HG03571 (cell line): ENCODE results near the gene FAM3C.
"Not testable (repeated sequence)": the region's sequence is repeated elsewhere in the genome, so short reads cannot be mapped to it uniquely, and the experiment has no call there.

Experiments
- ATAC-seq: cut with Tn5 transposase; IDR thresholded peaks from one replicate; pipeline ENCODE4 v1.9.1; 2021; ENCODE audit not compliant: unreplicated experiment

Gene FAM3C, protein sequence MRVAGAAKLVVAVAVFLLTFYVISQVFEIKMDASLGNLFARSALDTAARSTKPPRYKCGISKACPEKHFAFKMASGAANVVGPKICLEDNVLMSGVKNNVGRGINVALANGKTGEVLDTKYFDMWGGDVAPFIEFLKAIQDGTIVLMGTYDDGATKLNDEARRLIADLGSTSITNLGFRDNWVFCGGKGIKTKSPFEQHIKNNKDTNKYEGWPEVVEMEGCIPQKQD

GRCh38 chr7:121395961-121396757 lies at the start of gene FAM3C:
FAM3C (minus strand) TSS chr7:121396308; CDS start chr7:121382969, 13,339 bp downstream.
- ATAC-seq, result peak; percentile 72

- no peak for ATAC-seq
These were observed 46.7 kb upstream of the FAM3C start for GRCh38 chr7:121442845-121443244.

GRCh38 chr7:121440857-121441503 lies 44.9 kb upstream of the FAM3C start:
- no peak for ATAC-seq

DNA sequence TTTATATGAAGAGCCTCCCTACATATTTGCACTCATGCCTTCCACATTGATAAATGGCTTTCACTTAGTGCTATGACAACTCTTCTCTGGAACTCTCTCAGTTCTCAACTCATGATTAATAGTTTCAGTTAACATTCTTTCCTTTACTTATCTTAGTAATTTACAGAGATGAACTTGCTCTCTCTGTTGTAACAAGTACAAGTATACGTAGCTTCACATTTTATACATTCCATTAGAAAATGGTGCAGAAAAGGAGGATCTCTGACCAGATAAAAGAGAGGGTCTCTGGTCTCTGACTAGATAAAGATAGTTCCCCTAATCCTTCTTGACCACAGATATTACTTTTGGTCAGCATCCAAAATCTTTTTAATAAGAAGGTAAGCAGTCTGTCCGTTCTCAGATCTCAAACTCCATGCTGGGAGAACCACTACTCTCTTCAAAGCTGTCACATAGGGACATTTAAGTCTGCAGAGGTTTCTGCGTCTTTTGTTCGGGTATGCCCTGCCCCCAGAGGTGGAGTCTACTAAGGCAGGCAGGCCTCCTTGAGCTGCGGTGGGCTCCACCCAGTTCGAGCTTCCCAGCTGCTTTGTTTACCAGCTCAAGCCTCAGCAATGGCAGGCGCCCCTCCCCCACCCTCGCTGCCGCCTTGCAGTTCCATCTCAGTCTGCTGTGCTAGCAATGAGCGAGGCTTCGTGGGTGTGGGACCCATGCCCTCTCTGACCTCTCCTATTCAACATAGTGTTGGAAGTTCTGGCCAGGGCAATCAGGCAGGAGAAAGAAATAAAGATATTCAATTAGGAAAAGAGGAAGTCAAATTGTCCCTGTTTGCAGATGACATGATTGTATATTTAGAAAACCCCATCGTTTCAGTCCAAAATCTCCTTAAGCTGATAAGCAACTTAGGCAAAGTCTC lies 42.2 kb upstream of the FAM3C start:
- ATAC-seq, result peak; percentile 32

DNA sequence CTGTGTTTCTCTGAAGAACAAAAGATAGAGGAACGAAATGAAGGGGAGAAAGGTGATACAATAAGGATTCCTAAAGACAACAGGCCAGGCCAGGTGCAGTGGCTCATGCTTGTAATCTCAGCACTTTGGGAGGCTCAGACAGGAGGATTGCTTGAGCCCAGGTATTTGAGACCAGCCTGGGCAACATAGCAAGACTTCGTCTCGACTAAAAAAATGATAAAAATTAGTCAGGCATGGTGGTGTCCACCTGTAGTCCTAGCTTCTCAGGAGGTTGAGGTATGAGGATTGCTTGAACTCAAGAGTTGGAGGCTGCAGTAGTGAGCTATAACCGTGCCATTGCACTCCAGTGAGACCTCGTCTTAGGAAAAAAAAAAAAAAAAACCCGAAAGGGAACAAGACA lies 41.4 kb upstream of the FAM3C start:
- ATAC-seq, result no peak

DNA sequence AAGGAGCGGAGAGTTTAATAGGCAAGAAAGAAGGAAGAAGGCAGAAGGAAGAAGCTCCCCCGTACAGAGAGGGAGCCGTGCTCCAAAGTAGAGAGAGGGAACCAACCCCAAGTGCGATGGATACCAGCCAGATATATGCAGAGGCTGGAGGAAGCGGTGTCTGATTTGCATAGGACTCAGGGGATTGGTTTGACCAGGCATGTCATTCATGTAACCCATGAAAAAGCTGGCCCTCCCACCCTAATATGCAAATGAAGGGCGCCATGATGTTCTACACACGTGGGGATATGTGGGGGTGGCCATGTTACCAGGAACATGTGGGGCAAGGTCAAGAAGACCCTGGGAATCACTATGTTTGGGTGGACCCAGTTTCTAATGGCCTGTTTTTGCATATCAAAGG lies 40.6 kb upstream of the FAM3C start:
- no peak for ATAC-seq

- ATAC-seq, result no peak
These were observed 40.0 kb upstream of the FAM3C start for GRCh38 chr7:121436136-121436535.

- ATAC-seq, result peak; percentile 50
These were observed 37.7 kb upstream of the FAM3C start for GRCh38 chr7:121433775-121434174.

- ATAC-seq, result peak; percentile 72
These were observed 36.4 kb upstream of the FAM3C start for GRCh38 chr7:121432486-121432885.

DNA sequence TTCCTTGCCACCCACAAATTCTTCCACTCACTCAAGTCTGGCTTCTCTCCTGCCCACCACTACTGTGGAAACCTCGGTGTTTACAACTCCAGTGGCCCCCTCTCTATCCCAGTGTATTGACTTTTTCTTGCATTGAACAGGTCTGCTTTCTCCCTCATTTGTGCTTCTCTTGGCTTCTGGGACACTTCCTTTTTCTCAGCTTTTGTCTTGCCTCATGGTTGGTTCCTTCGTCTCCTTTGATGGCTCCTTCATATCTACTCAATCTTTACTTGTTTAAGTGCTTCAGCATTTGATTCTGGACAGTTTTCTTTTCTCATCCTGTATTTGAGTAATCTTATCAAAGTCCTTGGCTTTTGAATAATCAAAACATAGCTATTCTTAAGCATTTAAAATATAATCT lies 35.9 kb upstream of the FAM3C start:
- ATAC-seq, result no peak

- no peak for ATAC-seq
These were observed 35.4 kb upstream of the FAM3C start for GRCh38 chr7:121431389-121431995.

- ATAC-seq, result no peak
These were observed 34.5 kb upstream of the FAM3C start for GRCh38 chr7:121430558-121430957.

DNA sequence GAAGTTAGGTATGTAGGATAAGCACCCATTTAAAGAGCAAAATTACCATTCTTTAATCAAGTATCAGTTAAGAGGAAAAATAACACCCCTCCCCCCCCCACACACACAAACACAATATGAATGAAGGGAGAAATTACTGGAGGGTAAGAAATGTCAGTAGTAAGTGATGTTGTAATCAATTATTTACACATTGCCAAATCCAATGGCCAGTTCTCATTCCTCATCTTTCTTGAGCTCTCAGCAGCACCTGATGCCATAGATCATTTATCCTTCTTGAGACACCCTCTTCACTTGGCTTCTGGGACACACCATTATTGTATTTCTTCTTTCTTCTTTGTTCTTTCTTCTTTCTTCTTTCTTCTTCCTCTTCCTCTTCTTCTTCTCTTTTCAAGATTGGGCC lies 33.7 kb upstream of the FAM3C start:
- ATAC-seq, result no peak

GRCh38 chr7:121428855-121429489 lies 32.9 kb upstream of the FAM3C start:
- no peak for ATAC-seq

DNA sequence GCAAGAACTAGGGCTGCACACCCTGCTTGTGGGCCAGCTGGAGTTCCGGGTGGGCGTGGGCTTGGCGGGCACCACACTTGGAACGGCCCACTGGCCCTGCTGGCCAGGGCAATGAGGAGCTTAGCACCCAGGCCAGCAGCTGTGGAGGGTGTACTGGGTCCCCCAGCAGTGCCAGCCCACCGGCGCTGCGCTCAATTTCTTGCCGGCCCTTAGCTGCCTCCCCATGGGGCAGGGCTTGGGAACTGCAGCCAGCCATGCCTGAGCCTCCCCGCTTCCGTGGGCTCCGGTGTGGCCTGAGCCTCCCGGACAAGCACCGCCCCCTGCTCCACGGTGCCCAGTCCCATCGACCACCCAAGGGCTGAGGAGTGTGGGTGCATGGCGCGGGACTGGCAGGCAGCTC lies 25.6 kb upstream of the FAM3C start:
- ATAC-seq, result not testable (repeated sequence)

GRCh38 chr7:121420976-121421375 lies 24.9 kb upstream of the FAM3C start:
- ATAC-seq, result no peak

GRCh38 chr7:121419201-121420148 lies 23.4 kb upstream of the FAM3C start:
- ATAC-seq, result no peak

GRCh38 chr7:121416533-121416932 lies 20.4 kb upstream of the FAM3C start:
- no peak for ATAC-seq

- no peak for ATAC-seq
These were observed 18.3 kb upstream of the FAM3C start for GRCh38 chr7:121414436-121414835.
